Measurements from ENCODE around the gene ITIH2.

GRCh38 chr10:7689591-7689990 lies 13.5 kb upstream of the ITIH2 start:
- TF ChIP-seq, protein P1, sequence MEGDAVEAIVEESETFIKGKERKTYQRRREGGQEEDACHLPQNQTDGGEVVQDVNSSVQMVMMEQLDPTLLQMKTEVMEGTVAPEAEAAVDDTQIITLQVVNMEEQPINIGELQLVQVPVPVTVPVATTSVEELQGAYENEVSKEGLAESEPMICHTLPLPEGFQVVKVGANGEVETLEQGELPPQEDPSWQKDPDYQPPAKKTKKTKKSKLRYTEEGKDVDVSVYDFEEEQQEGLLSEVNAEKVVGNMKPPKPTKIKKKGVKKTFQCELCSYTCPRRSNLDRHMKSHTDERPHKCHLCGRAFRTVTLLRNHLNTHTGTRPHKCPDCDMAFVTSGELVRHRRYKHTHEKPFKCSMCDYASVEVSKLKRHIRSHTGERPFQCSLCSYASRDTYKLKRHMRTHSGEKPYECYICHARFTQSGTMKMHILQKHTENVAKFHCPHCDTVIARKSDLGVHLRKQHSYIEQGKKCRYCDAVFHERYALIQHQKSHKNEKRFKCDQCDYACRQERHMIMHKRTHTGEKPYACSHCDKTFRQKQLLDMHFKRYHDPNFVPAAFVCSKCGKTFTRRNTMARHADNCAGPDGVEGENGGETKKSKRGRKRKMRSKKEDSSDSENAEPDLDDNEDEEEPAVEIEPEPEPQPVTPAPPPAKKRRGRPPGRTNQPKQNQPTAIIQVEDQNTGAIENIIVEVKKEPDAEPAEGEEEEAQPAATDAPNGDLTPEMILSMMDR (IDR thresholded peaks at IDR 0.05; ENCODE audit: low read length) = no peak
- TF ChIP-seq EZH2 (optimal IDR thresholded peaks at IDR 0.05; ENCODE audit: low read depth, low read length) = no peak
- no peak for TF ChIP-seq EZH2phosphoT487 (IDR thresholded peaks at IDR 0.05; ENCODE audit: low read length)
